Activated B cell treated with CpG ODN at 0.5 μM for 24 hours (primary cell): ENCODE data around the gene ZCCHC8. TPM values are rescaled to one million over a fixed set of nuclear protein-coding genes. Genes with fewer than 3 reads are reported as not detected.
"Not testable (repeated sequence)": the region's sequence is repeated elsewhere in the genome, so short reads cannot be mapped to it uniquely, and the experiment has no call there.

ENCODE experiments used
- ATAC-seq: fragments of 200-7000 bp; cut with Tn5 transposase; one replicate; pipeline ENCODE4 v1.10.0; 2021; ENCODE audit warnings: low read depth, mild to moderate bottlenecking, moderate library complexity
- CTCF ChIA-PET: fragments of 350-600 bp; sonication (Branson Sonifier 250); formaldehyde crosslinking; loops from one replicate; lab custom pipeline; 2021; ENCODE audit warnings: antibody characterized with exemption; lab: Charles Lee
- POLR2A ChIA-PET: fragments of 350-600 bp; sonication (Branson Sonifier 250); formaldehyde crosslinking; loops from one replicate; lab custom pipeline; 2021; ENCODE audit warnings: antibody characterized with exemption; lab: Charles Lee
- DNase-seq: peaks from one replicate; pipeline ENCODE4 v3.0.0; 2022
- H3K27ac Mint-ChIP-seq: one replicate; pipeline ENCODE4 v1.8.0; 2020; ENCODE audit warnings: mixed read lengths
- H3K27me3 Mint-ChIP-seq: one replicate; pipeline ENCODE4 v1.8.0; 2021; ENCODE audit warnings: mixed read lengths
- H3K36me3 Mint-ChIP-seq: one replicate; pipeline ENCODE4 v1.8.0; 2021; ENCODE audit warnings: low read depth, mixed read lengths
- H3K4me1 Mint-ChIP-seq: one replicate; pipeline ENCODE4 v1.8.0; 2021; ENCODE audit warnings: mixed read lengths
- H3K4me3 Mint-ChIP-seq: one replicate; pipeline ENCODE4 v1.8.0; 2020; ENCODE audit warnings: mild to moderate bottlenecking, mixed read lengths
- H3K9me3 Mint-ChIP-seq: one replicate; pipeline ENCODE4 v1.8.0; 2020; ENCODE audit warnings: mixed read lengths
- CTCF ChIP-seq: fragments of 200-600 bp; IDR thresholded peaks from one replicate; pipeline ENCODE4 v1.8.0; 2022; ENCODE audit warnings: antibody characterized with exemption, mild to moderate bottlenecking
- intact Hi-C: fragments of 100-400 bp; cut with micrococcal nuclease; formaldehyde crosslinking; loops from one replicate; pipeline ENCODE4 v1.15.1; 2024
- total RNA-seq: library from RNA; stranded (reverse); gene quantifications from 2 replicates; pipeline ENCODE4 v1.2.3, GENCODE V29; 2022

ZCCHC8 gene
- total RNA-seq, 1 donor from 2014 or later: 48.0 TPM

- intact Hi-C loops: no loop called here
- Mint-ChIP-seq H3K27ac (no peak overlapping the region), H3K9me3 (no peaks in the 10 kb centered on the region), H3K4me3 (no peak overlapping the region), H3K27me3 (no peaks in the 10 kb centered on the region), H3K4me1 (peaks cover 17% of the 10 kb centered on the region), H3K36me3 (no peaks in the 10 kb centered on the region)
- ChIA-PET CTCF (no interaction called here), POLR2A (interaction anchor here (0.6 kb wide), 1 partner anchor 827 kb away, joined by 4 read pairs; no protein-coding TSS in a partner anchor)
- DNase-seq (no peak), ATAC-seq (no peak)
- TF ChIP-seq CTCF: no peak
These were observed 51.4 kb downstream of the ZCCHC8 start for GRCh38 chr12:122449317-122449716.

GRCh38 chr12:122447825-122448224 is 52.9 kb downstream of the ZCCHC8 start:
- H3K36me3 Mint-ChIP-seq, intact Hi-C loops, DNase-seq, H3K27ac Mint-ChIP-seq, H3K4me1 Mint-ChIP-seq, CTCF ChIA-PET, ATAC-seq, H3K9me3 Mint-ChIP-seq, POLR2A ChIA-PET, H3K27me3 Mint-ChIP-seq, H3K4me3 Mint-ChIP-seq: not testable (repeated sequence)

- H3K27me3 Mint-ChIP-seq, CTCF ChIA-PET, H3K4me1 Mint-ChIP-seq, ATAC-seq, intact Hi-C loops, H3K9me3 Mint-ChIP-seq, H3K4me3 Mint-ChIP-seq, POLR2A ChIA-PET, DNase-seq, H3K36me3 Mint-ChIP-seq, H3K27ac Mint-ChIP-seq: not testable (repeated sequence)
These were observed 54.3 kb downstream of the ZCCHC8 start for GRCh38 chr12:122446390-122446789.

GRCh38 chr12:122444071-122444470 is 56.7 kb downstream of the ZCCHC8 start:
- H3K36me3 Mint-ChIP-seq, POLR2A ChIA-PET, H3K27me3 Mint-ChIP-seq, ATAC-seq, DNase-seq, H3K4me1 Mint-ChIP-seq, H3K4me3 Mint-ChIP-seq, CTCF ChIA-PET, intact Hi-C loops, H3K27ac Mint-ChIP-seq, H3K9me3 Mint-ChIP-seq: not testable (repeated sequence)

- CTCF ChIA-PET: interaction anchor here (1.1 kb wide), 1 partner anchor 32 kb away, joined by 3 read pairs; no protein-coding TSS in a partner anchor
- ATAC-seq, H3K4me3 Mint-ChIP-seq, H3K4me1 Mint-ChIP-seq, DNase-seq, H3K36me3 Mint-ChIP-seq, H3K27ac Mint-ChIP-seq, POLR2A ChIA-PET, H3K27me3 Mint-ChIP-seq, H3K9me3 Mint-ChIP-seq, intact Hi-C loops: not testable (repeated sequence)
These were observed 61.9 kb downstream of the ZCCHC8 start for GRCh38 chr12:122438822-122439221.

- Mint-ChIP-seq H3K27ac (no peak overlapping the region), H3K4me1 (no peaks in the 10 kb centered on the region), H3K4me3 (no peak overlapping the region), H3K9me3 (no peaks in the 10 kb centered on the region), H3K36me3 (no peaks in the 10 kb centered on the region), H3K27me3 (no peaks in the 10 kb centered on the region)
- ATAC-seq: no peak
- ChIA-PET CTCF (no interaction called here), POLR2A (no interaction called here)
- intact Hi-C loops: no loop called here
- no peak for DNase-seq
- TF ChIP-seq CTCF: no peak
These were observed 63.0 kb downstream of the ZCCHC8 start for GRCh38 chr12:122437656-122438121.

GRCh38 chr12:122435186-122435585 is 65.5 kb downstream of the ZCCHC8 start:
- TF ChIP-seq CTCF: no peak
- no peaks in the 10 kb centered on the region for H3K4me1 Mint-ChIP-seq
- intact Hi-C loops: no loop called here
- ChIA-PET CTCF (no interaction called here), POLR2A (no interaction called here)
- H3K27ac Mint-ChIP-seq: no peak overlapping the region
- no peak for DNase-seq
- no peaks in the 10 kb centered on the region for H3K27me3 Mint-ChIP-seq
- no peaks in the 10 kb centered on the region for H3K36me3 Mint-ChIP-seq
- no peak for ATAC-seq
- no peak overlapping the region for H3K4me3 Mint-ChIP-seq
- H3K9me3 Mint-ChIP-seq: no peaks in the 10 kb centered on the region

- H3K9me3 Mint-ChIP-seq, H3K4me3 Mint-ChIP-seq, H3K27ac Mint-ChIP-seq, ATAC-seq, H3K27me3 Mint-ChIP-seq, DNase-seq, H3K36me3 Mint-ChIP-seq, CTCF ChIA-PET, intact Hi-C loops: not testable (repeated sequence)
- peaks cover 12% of the 10 kb centered on the region for H3K4me1 Mint-ChIP-seq
- POLR2A ChIA-PET: interaction anchor here (0.7 kb wide), 2 partner anchors 42 to 211 kb away, joined by 3 to 6 read pairs; no protein-coding TSS in a partner anchor
These were observed 71.7 kb downstream of the ZCCHC8 start for GRCh38 chr12:122429043-122429442.
